GM12878 (cell line): ENCODE data around the gene DIP2C.

Experiments used
- ETV6 ChIP-seq, 2 experiments: fragments of 450-650 bp in 1 of 2; IDR thresholded peaks in 1 of 2; conservative IDR thresholded peaks in 1 of 2; 2 replicates each; pipeline ENCODE4 v1.6.1; 2014; ENCODE audit warnings: antibody characterized with exemption in 1 of 2, borderline replicate concordance in 1 of 2, low read depth in 1 of 2, mild to moderate bottlenecking in 1 of 2, moderate library complexity in 1 of 2
- EZH2 ChIP-seq: IDR thresholded peaks from 2 replicates; pipeline ENCODE4 v1.6.1; 2012; ENCODE audit warnings: low read depth, mild to moderate bottlenecking, control low read depth, inconsistent platforms, low read length, borderline replicate concordance; ENCODE audit not compliant: control insufficient read depth
- FOS ChIP-seq: IDR thresholded peaks from 3 replicates; pipeline ENCODE4 v1.6.1; 2011; ENCODE audit warnings: borderline replicate concordance; ENCODE audit not compliant: insufficient read length; ENCODE audit errors: extremely low read depth
- JUND ChIP-seq: IDR thresholded peaks from 2 replicates; pipeline ENCODE4 v1.6.1; 2012; ENCODE audit warnings: low read depth, mild to moderate bottlenecking, low read length, improper control_type of control experiment, moderate library complexity
- PML ChIP-seq: IDR thresholded peaks from 2 replicates; pipeline ENCODE4 v1.6.1; 2012; ENCODE audit warnings: low read length, inconsistent platforms
- POLR2A ChIP-seq: IDR thresholded peaks from 2 replicates; pipeline ENCODE4 v1.6.1; 2011; ENCODE audit warnings: low read depth, mild to moderate bottlenecking, low read length
- TF ChIP-seq, protein P1 (sequence below): IDR thresholded peaks from 2 replicates; pipeline ENCODE4 v1.6.1; 2012; ENCODE audit warnings: low read depth, low read length, improper control_type of control experiment
- TF ChIP-seq, protein P2 (sequence below): fragments of 450-650 bp; IDR thresholded peaks from 2 replicates; pipeline ENCODE4 v1.6.1; 2017; ENCODE audit warnings: antibody characterized with exemption, mild to moderate bottlenecking, moderate library complexity
- TF ChIP-seq, protein P3 (sequence below): IDR thresholded peaks from 2 replicates; pipeline ENCODE4 v1.6.1; 2012; ENCODE audit warnings: mild to moderate bottlenecking, low read depth, low read length
- TF ChIP-seq, protein P4 (sequence below): IDR thresholded peaks from 2 replicates; pipeline ENCODE4 v1.6.1; 2012; ENCODE audit warnings: improper control_type of control experiment, low read depth, low read length; ENCODE audit not compliant: insufficient replicate concordance

DNA sequence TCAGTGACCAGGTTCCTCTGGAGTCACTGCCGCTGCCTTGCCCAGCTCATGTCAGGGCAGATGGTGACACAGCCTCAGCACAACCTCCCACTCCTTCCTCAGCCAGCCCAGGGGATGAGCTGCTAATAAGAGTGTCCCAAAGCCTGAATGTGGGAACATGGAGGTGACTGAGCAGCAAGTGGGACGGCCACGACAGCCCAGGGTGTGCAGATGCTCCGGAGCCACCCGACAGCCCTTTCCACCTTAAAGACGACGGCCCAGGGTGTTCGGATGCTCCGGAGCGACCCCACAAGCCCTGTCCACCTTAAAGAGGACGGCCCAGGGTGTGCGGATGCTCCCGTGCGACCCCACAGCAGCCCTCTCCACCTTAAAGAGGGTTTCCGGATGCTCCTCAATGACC lies 89.2 kb downstream of the DIP2C start:
- TF ChIP-seq ETV6 (conservative IDR thresholded peaks at IDR 0.05 in 1 of 2, IDR thresholded peaks at IDR 0.05 in 1 of 2; ENCODE audit: borderline replicate concordance in 1 of 2, low read depth in 1 of 2) (no peak), JUND (no peak), POLR2A (no peak), PML (no peak), EZH2 (no peak), FOS (no peak)
- TF ChIP-seq, protein P1, sequence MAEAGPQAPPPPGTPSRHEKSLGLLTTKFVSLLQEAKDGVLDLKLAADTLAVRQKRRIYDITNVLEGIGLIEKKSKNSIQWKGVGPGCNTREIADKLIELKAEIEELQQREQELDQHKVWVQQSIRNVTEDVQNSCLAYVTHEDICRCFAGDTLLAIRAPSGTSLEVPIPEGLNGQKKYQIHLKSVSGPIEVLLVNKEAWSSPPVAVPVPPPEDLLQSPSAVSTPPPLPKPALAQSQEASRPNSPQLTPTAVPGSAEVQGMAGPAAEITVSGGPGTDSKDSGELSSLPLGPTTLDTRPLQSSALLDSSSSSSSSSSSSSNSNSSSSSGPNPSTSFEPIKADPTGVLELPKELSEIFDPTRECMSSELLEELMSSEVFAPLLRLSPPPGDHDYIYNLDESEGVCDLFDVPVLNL, result no peak
- TF ChIP-seq, protein P2, sequence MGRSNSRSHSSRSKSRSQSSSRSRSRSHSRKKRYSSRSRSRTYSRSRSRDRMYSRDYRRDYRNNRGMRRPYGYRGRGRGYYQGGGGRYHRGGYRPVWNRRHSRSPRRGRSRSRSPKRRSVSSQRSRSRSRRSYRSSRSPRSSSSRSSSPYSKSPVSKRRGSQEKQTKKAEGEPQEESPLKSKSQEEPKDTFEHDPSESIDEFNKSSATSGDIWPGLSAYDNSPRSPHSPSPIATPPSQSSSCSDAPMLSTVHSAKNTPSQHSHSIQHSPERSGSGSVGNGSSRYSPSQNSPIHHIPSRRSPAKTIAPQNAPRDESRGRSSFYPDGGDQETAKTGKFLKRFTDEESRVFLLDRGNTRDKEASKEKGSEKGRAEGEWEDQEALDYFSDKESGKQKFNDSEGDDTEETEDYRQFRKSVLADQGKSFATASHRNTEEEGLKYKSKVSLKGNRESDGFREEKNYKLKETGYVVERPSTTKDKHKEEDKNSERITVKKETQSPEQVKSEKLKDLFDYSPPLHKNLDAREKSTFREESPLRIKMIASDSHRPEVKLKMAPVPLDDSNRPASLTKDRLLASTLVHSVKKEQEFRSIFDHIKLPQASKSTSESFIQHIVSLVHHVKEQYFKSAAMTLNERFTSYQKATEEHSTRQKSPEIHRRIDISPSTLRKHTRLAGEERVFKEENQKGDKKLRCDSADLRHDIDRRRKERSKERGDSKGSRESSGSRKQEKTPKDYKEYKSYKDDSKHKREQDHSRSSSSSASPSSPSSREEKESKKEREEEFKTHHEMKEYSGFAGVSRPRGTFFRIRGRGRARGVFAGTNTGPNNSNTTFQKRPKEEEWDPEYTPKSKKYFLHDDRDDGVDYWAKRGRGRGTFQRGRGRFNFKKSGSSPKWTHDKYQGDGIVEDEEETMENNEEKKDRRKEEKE, result no peak
- TF ChIP-seq, protein P3, sequence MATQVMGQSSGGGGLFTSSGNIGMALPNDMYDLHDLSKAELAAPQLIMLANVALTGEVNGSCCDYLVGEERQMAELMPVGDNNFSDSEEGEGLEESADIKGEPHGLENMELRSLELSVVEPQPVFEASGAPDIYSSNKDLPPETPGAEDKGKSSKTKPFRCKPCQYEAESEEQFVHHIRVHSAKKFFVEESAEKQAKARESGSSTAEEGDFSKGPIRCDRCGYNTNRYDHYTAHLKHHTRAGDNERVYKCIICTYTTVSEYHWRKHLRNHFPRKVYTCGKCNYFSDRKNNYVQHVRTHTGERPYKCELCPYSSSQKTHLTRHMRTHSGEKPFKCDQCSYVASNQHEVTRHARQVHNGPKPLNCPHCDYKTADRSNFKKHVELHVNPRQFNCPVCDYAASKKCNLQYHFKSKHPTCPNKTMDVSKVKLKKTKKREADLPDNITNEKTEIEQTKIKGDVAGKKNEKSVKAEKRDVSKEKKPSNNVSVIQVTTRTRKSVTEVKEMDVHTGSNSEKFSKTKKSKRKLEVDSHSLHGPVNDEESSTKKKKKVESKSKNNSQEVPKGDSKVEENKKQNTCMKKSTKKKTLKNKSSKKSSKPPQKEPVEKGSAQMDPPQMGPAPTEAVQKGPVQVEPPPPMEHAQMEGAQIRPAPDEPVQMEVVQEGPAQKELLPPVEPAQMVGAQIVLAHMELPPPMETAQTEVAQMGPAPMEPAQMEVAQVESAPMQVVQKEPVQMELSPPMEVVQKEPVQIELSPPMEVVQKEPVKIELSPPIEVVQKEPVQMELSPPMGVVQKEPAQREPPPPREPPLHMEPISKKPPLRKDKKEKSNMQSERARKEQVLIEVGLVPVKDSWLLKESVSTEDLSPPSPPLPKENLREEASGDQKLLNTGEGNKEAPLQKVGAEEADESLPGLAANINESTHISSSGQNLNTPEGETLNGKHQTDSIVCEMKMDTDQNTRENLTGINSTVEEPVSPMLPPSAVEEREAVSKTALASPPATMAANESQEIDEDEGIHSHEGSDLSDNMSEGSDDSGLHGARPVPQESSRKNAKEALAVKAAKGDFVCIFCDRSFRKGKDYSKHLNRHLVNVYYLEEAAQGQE, result no peak
- TF ChIP-seq, protein P4, sequence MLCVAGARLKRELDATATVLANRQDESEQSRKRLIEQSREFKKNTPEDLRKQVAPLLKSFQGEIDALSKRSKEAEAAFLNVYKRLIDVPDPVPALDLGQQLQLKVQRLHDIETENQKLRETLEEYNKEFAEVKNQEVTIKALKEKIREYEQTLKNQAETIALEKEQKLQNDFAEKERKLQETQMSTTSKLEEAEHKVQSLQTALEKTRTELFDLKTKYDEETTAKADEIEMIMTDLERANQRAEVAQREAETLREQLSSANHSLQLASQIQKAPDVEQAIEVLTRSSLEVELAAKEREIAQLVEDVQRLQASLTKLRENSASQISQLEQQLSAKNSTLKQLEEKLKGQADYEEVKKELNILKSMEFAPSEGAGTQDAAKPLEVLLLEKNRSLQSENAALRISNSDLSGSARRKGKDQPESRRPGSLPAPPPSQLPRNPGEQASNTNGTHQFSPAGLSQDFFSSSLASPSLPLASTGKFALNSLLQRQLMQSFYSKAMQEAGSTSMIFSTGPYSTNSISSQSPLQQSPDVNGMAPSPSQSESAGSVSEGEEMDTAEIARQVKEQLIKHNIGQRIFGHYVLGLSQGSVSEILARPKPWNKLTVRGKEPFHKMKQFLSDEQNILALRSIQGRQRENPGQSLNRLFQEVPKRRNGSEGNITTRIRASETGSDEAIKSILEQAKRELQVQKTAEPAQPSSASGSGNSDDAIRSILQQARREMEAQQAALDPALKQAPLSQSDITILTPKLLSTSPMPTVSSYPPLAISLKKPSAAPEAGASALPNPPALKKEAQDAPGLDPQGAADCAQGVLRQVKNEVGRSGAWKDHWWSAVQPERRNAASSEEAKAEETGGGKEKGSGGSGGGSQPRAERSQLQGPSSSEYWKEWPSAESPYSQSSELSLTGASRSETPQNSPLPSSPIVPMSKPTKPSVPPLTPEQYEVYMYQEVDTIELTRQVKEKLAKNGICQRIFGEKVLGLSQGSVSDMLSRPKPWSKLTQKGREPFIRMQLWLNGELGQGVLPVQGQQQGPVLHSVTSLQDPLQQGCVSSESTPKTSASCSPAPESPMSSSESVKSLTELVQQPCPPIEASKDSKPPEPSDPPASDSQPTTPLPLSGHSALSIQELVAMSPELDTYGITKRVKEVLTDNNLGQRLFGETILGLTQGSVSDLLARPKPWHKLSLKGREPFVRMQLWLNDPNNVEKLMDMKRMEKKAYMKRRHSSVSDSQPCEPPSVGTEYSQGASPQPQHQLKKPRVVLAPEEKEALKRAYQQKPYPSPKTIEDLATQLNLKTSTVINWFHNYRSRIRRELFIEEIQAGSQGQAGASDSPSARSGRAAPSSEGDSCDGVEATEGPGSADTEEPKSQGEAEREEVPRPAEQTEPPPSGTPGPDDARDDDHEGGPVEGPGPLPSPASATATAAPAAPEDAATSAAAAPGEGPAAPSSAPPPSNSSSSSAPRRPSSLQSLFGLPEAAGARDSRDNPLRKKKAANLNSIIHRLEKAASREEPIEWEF, result no peak
